DMS153 treated with DMSO at 0.1 percent for 48 hours (cell line): ENCODE data around the gene ARHGAP26.
"Not testable (repeated sequence)": the region's sequence is repeated elsewhere in the genome, so short reads cannot be mapped to it uniquely, and the experiment has no call there.

Experiments
- DNase-seq: peaks from one replicate; lab custom pipeline; 2025; ENCODE audit not compliant: unreplicated experiment; lab: John Stamatoyannopoulos, UW

The ARHGAP26 gene

GRCh38 chr5:143106174-143106573, 336.0 kb downstream of the ARHGAP26 start:
- DNase-seq, result no peak

GRCh38 chr5:143108498-143109128, 338.4 kb downstream of the ARHGAP26 start:
- peak; percentile 50 for DNase-seq

- DNase-seq, result no peak
Observed at GRCh38 chr5:143110591-143110990, 340.4 kb downstream of the ARHGAP26 start.

GRCh38 chr5:143111799-143112198, 341.6 kb downstream of the ARHGAP26 start:
- DNase-seq, result no peak

DNA sequence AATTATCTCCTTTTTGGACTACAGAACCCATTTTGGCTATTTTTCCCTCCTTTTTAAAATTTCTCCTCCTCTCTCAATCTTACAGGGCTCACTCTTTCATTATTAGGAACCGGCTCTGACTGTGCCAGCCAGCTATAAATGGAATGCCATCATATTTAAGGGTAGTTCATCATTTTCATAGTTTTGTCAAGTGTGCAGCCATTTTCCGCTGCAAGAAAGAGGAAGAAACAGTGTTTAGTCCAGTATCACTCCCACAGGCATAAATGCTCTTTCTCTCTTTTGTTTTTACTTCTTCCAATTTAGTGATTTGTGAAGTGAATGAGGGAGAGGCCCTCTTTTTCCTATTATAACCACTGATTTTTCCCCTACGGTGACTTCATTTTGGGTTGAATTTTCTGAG, 343.3 kb downstream of the ARHGAP26 start:
- DNase-seq, result no peak

DNA sequence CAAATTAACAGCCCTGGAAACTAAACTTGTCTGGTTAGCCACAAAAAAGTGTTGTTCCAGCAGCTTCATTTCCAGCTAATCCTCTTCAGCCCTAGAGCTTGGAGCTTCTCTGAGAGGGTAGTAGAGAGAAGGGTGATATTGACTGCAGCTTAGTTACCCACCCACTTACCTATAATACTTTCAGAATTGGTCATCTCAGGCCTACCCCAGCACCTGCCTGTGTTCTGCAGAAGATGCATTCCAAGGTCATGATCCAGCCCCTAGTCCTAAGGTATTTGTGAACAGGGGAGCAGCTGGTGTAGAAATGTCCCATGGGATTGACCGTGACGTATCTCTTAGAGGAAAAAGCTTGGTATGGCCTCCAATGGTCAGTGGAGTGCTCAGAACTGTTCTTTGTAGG, 344.3 kb downstream of the ARHGAP26 start:
- DNase-seq, result no peak

DNA sequence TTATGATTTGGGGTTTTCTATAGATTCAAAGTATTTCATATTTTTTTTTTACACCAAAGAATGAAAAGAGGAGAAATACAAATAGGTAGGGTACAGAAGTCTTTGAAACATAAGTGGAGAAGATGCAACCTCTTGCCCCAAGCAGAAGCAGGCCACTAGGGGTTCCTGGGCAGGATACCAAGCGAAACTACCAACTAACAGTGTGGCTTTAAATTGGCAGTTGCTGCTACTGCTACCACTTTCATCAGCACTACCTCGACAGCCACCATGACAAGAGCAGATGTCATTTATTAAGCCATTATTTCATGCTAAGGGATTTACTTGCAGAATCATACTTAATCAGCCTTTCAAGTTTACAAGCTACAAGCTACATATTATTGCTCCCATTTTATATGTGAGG, 345.2 kb downstream of the ARHGAP26 start:
- DNase-seq, result no peak

- DNase-seq, result no peak
Observed at GRCh38 chr5:143116814-143117213, 346.6 kb downstream of the ARHGAP26 start.

- DNase-seq, result no peak
Observed at GRCh38 chr5:143117821-143118220, 347.6 kb downstream of the ARHGAP26 start.

GRCh38 chr5:143118222-143118621, 348.0 kb downstream of the ARHGAP26 start:
- DNase-seq, result no peak

GRCh38 chr5:143118818-143119217, 348.6 kb downstream of the ARHGAP26 start:
- not testable (repeated sequence) for DNase-seq

GRCh38 chr5:143119291-143119769, 349.2 kb downstream of the ARHGAP26 start:
- no peak for DNase-seq

- DNase-seq, result no peak
Observed at GRCh38 chr5:143119881-143120341, 349.7 kb downstream of the ARHGAP26 start.

- no peak for DNase-seq
Observed at GRCh38 chr5:143120460-143121134, 350.4 kb downstream of the ARHGAP26 start.

GRCh38 chr5:143121135-143121475, 350.9 kb downstream of the ARHGAP26 start:
- DNase-seq, result no peak

DNA sequence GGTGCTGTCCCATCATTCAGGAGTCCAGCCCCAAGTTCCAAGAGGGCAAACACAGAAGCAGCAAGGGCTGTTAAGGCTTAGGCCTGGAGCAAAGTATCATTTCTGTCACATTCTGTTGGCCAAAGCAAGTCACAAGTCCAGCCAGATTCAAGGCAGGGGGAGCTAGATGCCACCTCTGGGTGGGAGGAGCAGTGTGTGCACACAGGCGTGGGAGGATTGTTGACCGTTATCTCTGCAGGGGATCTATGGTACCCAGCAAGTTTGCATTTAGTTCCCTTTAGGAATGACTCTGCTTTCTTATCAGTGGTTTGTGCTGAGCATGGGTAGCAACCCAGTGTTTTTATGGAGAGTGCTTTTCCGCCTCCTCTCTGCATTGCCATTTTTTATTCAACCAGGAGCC, 354.4 kb downstream of the ARHGAP26 start:
- DNase-seq, result no peak

- DNase-seq, result no peak
Observed at GRCh38 chr5:143126174-143127019, 356.2 kb downstream of the ARHGAP26 start.

- DNase-seq, result no peak
Observed at GRCh38 chr5:143128412-143129071, 358.4 kb downstream of the ARHGAP26 start.

GRCh38 chr5:143129203-143129602, 359.0 kb downstream of the ARHGAP26 start:
- DNase-seq, result no peak

DNA sequence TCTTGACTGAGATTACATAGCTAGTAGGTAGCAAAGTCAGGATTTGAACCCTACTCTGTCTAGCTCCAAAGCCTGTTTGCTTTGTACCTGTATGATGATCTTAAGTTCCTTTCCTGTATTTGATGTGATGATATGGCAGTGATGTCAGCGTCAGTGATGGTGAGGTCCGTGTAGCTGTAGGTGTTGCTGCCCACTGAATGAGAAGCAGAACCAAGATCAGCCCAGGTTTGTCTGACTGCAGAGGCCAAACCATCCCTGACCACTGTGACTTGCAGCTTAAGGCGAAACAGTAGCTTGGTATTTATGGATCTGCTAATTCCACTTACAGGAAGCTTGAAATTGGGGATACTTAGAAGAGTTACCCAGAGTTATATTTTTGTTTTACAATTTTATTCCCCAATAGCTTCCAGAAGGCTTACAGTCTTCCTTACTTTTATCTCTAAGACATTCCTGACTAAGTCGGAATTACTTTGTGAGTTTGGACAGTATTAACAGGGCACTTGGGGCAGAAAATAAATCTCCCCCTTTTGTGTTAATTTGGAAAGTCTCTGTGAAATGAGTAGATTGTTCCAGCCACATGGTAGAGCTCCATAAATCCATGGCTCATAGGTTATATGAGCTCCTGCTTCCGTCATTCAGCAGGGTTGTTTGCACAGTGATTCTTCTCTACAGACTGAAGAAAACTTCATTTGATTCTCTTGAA, 359.9 kb downstream of the ARHGAP26 start:
- no peak for DNase-seq
